HG03060 (cell line): ENCODE results near the gene LRRC9.
A peak's percentile ranks its signal among the peaks of the same experiment; 100 is the strongest.
"Not testable (repeated sequence)": the region's sequence is repeated elsewhere in the genome, so short reads cannot be mapped to it uniquely, and the experiment has no call there.

Experiments
- ATAC-seq: cut with Tn5 transposase; IDR thresholded peaks from one replicate; pipeline ENCODE4 v1.9.1; 2021; ENCODE audit warnings: low read depth, moderate number of reproducible peaks; ENCODE audit not compliant: unreplicated experiment

Gene LRRC9

DNA sequence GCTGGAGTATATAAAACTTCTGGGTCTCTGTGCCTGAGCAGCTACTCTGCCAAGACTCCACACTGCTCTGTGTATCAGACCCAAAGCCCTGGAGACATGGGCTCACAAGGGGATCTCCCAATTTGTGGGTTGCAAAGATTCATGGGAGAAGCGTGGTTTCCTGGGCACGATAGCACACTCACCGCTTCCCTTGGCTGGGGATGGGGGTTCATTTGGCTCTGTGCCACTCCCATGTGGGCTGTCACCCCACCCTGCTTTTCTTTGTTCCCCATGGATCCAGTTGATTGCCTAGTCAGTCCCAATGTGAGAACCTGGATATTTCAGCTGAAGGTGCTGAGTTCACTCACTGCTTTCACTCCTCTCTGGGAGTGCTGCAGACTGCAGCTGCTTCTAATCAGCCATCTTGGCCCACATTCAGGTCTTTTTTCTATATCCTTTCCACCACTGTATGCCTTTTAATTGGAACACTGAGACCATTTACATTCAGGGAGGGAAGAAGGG lies 131.8 kb downstream of the LRRC9 start:
- no peak for ATAC-seq

GRCh38 chr14:60058087-60058486 lies 138.1 kb downstream of the LRRC9 start:
- ATAC-seq: no peak

- no peak for ATAC-seq
Observed at GRCh38 chr14:60061371-60061770, 141.4 kb downstream of the LRRC9 start.

- peak; percentile 52 for ATAC-seq
Observed at GRCh38 chr14:60064491-60065072, 144.6 kb downstream of the LRRC9 start.

DNA sequence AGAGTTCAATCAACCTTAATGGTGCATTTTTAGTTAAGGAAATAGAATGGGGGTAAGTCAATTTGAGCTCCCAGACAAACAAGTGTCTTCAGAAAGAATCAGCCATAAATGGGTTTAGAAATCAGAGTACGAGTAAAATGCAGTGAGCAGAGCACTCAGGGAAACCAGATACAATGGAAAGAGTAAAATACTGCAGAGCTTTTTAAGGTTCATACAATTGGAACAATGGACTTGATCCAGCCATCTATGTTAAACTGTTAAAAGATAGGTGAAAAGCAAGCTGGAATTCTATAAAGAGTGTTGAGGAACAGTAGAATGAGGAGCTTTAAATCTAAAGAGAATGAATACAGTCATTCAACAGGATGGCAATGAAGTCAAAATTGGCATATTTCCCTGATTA lies 147.9 kb downstream of the LRRC9 start:
- no peak for ATAC-seq

DNA sequence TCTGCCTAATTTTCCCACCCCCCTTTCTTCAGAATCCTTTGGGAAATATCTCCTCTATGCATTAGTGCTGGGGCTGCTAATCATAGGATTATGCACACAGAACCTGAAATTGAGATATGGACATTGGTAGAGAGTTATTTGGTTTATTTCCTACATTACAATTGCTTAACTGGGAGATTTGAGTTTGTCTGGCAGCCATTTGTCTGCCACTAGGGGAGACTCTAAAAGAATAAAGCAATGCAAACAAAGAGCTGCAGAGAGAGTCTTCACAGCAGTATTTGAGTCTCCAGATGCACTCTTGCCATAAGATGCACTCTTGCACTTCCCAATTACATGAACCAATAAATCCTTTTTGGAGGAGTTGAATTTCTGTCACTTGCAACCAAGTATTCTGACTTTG lies 159.8 kb downstream of the LRRC9 start:
- no peak for ATAC-seq

DNA sequence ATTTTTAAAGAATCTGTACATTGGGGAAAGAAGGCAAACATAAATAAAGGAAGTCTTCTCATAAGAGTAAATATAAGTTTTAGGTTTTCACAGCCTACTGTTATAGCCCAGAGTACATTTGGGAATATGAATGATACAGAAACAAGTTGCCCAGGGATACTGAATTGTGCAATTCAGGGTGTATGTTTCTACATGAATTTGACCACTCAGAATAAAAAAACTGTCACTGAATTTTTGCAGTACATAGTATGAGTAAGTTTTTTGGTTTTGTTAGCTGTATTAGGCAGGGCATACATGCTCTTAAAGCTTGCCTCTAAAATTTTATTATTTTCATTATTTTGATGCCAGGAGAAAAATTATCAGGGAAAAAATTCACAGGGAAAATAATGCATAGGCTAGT lies 165.1 kb downstream of the LRRC9 start:
- no peak for ATAC-seq

GRCh38 chr14:60085693-60086092 lies 165.7 kb downstream of the LRRC9 start:
- ATAC-seq: no peak

- ATAC-seq: no peak
Observed at GRCh38 chr14:60087668-60088067, 167.7 kb downstream of the LRRC9 start.

DNA sequence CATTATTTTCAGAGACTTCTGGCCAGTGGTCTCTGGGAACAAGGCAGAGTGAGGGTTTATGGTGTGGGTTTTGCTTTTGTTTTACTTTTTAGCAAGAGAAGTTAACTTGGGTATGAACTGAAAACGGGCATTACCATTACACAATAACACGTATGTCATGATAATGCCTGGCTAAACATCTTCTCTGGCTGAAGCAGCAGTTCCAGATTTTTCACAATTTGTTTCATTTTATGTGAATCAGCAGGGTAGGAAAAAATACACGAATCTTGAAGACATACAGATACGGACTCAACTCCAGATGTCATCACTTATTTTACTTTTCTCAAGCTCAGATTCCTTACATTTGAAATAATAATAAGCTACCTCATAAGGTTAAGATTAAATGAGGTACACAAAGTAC lies 169.3 kb downstream of the LRRC9 start:
- no peak for ATAC-seq

DNA sequence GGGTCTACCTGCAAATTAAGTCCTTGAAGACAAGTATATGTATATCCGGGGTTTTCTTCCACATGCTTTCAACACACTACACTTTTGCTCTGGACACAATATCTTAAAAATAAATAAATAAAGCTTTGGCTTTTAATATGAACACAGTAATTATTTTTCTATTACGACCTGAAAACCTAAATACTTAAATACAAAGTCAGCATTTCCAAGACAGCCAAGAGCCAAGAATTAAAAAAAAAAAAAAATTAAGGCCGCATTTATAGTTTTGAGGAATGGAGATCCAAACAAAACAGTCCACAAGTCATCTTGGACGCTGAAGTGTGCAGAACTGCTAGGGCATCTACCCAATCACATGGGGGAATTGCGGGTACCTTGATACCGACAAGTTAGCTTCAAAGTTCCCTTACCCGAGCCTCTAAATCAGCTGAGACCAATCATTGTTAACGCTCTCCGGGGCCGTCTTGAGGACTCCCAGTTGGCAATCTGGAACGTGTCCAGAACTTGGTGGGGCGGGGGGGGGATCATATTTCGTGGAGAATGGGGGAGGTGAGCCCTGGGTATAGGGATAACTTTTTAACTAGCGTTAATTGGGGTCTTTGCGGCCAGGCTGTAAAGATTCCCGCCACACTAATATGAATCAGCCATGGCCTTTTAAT lies 171.0 kb downstream of the LRRC9 start:
- ATAC-seq: no peak

GRCh38 chr14:60091550-60092525 lies 171.9 kb downstream of the LRRC9 start, which contains the start of gene PCNX4:
PCNX4 (plus strand) TSS chr14:60091923; CDS start chr14:60107639, 15,716 bp downstream.
- peak; percentile 88 for ATAC-seq

- ATAC-seq: no peak
Observed at GRCh38 chr14:60092526-60092920, 172.6 kb downstream of the LRRC9 start.

GRCh38 chr14:60093080-60093479 lies 173.1 kb downstream of the LRRC9 start:
- no peak for ATAC-seq

GRCh38 chr14:60093606-60094005 lies 173.7 kb downstream of the LRRC9 start:
- ATAC-seq: no peak

GRCh38 chr14:60094306-60094897 lies 174.5 kb downstream of the LRRC9 start:
- ATAC-seq: no peak

DNA sequence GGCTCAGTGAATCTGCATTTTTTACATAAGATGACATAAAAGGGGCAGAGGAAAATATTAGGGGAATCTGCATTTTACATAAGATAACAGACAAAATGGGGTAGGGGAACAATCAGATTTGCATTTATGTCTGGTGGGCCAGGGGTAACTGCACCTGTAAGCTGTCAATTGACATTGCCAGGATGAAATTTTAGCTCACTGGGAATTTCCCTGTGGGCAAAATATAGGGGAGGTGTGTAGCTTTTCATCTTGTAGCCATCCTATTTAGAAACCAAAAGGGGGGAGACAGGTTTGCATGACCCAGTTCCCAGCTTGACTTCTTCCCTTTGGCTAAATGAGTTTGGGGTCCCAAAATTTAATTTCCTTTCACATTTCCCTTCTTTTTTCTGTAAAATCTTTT lies 175.3 kb downstream of the LRRC9 start:
- ATAC-seq: no peak

DNA sequence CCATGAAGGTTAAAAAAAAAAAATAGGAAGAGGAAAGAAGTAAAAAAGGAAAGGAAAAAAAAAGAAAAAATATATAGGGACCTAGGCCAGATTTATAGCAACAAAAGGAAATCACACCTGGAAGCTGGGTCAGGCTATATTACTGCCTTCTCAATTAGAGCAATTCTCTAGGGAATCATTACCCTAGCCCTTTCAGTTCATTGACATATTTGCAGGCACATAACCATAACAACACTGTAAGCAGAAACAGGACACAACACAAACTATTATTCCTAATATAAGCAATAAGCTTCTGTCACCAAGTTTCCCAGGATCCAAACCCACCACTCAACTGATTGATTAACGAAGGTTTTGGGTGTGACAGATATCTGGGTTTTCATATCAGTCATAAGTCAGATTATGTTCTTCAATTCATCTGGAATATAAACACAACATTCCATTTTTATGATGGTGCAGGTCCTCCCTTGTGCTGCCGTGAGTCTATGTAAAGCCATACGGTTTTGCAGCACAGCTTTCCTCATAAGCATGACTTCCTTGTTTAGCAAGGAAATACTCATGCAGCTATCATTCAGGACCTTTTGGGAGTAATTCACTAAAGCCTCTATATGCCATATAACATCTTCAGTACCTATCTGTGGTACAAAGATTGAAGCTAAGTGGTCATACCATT lies 176.0 kb downstream of the LRRC9 start:
- no peak for ATAC-seq

GRCh38 chr14:60097974-60098373 lies 178.0 kb downstream of the LRRC9 start:
- ATAC-seq: no peak

- not testable (repeated sequence) for ATAC-seq
Observed at GRCh38 chr14:60099855-60100254, 179.9 kb downstream of the LRRC9 start.
